OCI-LY1 (cell line): ENCODE data around the gene DOCK10.

Source experiments
- H2AFZ ChIP-seq: fragments of 200-600 bp; sonication (generic), shearing (Covaris generic); 2 replicates; pipeline ENCODE4 v1.6.0; 2014; ENCODE audit warnings: antibody characterized with exemption, mild to moderate bottlenecking, low read length
- H3F3A ChIP-seq: fragments of 200-600 bp; sonication (generic), shearing (Covaris generic); 2 replicates; pipeline ENCODE4 v1.6.0; 2014; ENCODE audit warnings: mild to moderate bottlenecking, antibody characterized with exemption, low read length, moderate library complexity; ENCODE audit not compliant: insufficient read depth
- H3K27ac ChIP-seq: fragments of 200-600 bp; sonication (generic); 2 replicates; pipeline ENCODE4 v1.5.1; 2014; ENCODE audit warnings: low read length, mixed run types, mild to moderate bottlenecking, low read depth; ENCODE audit not compliant: poor library complexity, severe bottlenecking
- H3K27me3 ChIP-seq: fragments of 200-600 bp; sonication (generic); 2 replicates; pipeline ENCODE4 v1.6.0; 2014; ENCODE audit warnings: antibody characterized with exemption, mild to moderate bottlenecking, low read length, moderate library complexity; ENCODE audit not compliant: insufficient read depth
- H3K36me3 ChIP-seq: fragments of 200-600 bp; sonication (generic); 2 replicates; pipeline ENCODE4 v1.6.1; 2014; ENCODE audit warnings: mild to moderate bottlenecking, antibody characterized with exemption, low read length, moderate library complexity, mixed read lengths; ENCODE audit not compliant: insufficient read depth
- H3K4me1 ChIP-seq: fragments of 200-600 bp; sonication (generic); 2 replicates; pipeline ENCODE4 v1.5.1; 2014; ENCODE audit warnings: mild to moderate bottlenecking, low read length, moderate library complexity; ENCODE audit not compliant: insufficient read depth, severe bottlenecking
- H3K4me2 ChIP-seq: fragments of 200-600 bp; sonication (generic), shearing (Covaris generic); 2 replicates; pipeline ENCODE4 v1.6.1; 2014; ENCODE audit warnings: low read length
- H3K4me3 ChIP-seq: fragments of 200-600 bp; sonication (generic); 2 replicates; pipeline ENCODE4 v1.5.1; 2014; ENCODE audit warnings: low read length, low read depth, mild to moderate bottlenecking, mixed read lengths; ENCODE audit not compliant: poor library complexity, severe bottlenecking
- H3K79me2 ChIP-seq: fragments of 200-600 bp; shearing (Covaris generic); 2 replicates; pipeline ENCODE4 v1.6.1; 2016; ENCODE audit warnings: mixed run types, low read length, mixed read lengths; ENCODE audit not compliant: insufficient read depth
- H3K9ac ChIP-seq: fragments of 200-600 bp; sonication (generic), shearing (Covaris generic); 2 replicates; pipeline ENCODE4 v1.6.1; 2014; ENCODE audit warnings: mild to moderate bottlenecking, low read length, mixed read lengths
- H3K9me2 ChIP-seq: fragments of 200-600 bp; sonication (generic), shearing (Covaris generic); 2 replicates; pipeline ENCODE4 v1.6.1; 2014; ENCODE audit warnings: low read depth, mild to moderate bottlenecking, low read length, mixed read lengths
- H3K9me3 ChIP-seq: fragments of 200-600 bp; shearing (Covaris generic); 2 replicates; pipeline ENCODE4 v1.6.1; 2014; ENCODE audit warnings: low read length, mixed read lengths
- H4K20me1 ChIP-seq: fragments of 200-600 bp; sonication (generic), shearing (Covaris generic); 2 replicates; pipeline ENCODE4 v1.6.0; 2016; ENCODE audit warnings: mild to moderate bottlenecking, low read length; ENCODE audit not compliant: insufficient read depth
- CTCF ChIP-seq: fragments of 200-600 bp; sonication (generic), shearing (Covaris generic); IDR thresholded peaks from 2 replicates; pipeline ENCODE4 v1.5.1; 2017; ENCODE audit warnings: mild to moderate bottlenecking, antibody characterized with exemption, low read length, moderate library complexity, mixed read lengths
- EZH2 ChIP-seq: fragments of 200-600 bp; sonication (generic), shearing (Covaris generic); IDR thresholded peaks from 2 replicates; pipeline ENCODE4 v1.8.0; 2017; ENCODE audit warnings: borderline replicate concordance, mixed run types, mild to moderate bottlenecking, antibody characterized with exemption, low read length, moderate library complexity, mixed read lengths

Gene DOCK10

GRCh38 chr2:225020168-225020849 lies 22.0 kb downstream of the DOCK10 start:
- no peak overlapping the region for H3K27ac ChIP-seq
- no peak overlapping the region for H3K4me3 ChIP-seq
- no peaks in the 10 kb centered on the region for H3K4me1 ChIP-seq
- H3K79me2 ChIP-seq, result no peaks in the 10 kb centered on the region
- H4K20me1 ChIP-seq, result no peaks in the 10 kb centered on the region
- H3K4me2 ChIP-seq, result no peak overlapping the region
- H3F3A ChIP-seq, result no peaks in the 10 kb centered on the region
- no peak overlapping the region for H2AFZ ChIP-seq
- H3K9me2 ChIP-seq, result no peaks in the 10 kb centered on the region
- TF ChIP-seq EZH2, result no peak
- TF ChIP-seq CTCF, result no peak
- H3K36me3 ChIP-seq, result no peaks in the 10 kb centered on the region
- H3K9ac ChIP-seq, result no peak overlapping the region
- H3K27me3 ChIP-seq, result no peaks in the 10 kb centered on the region; the same call in 1 of the 2 replicates
- no peaks in the 10 kb centered on the region for H3K9me3 ChIP-seq

- H3K9me2 ChIP-seq, result no peaks in the 10 kb centered on the region
- no peaks in the 10 kb centered on the region for H3F3A ChIP-seq
- H3K4me1 ChIP-seq, result no peaks in the 10 kb centered on the region
- no peak overlapping the region for H3K9ac ChIP-seq
- no peaks in the 10 kb centered on the region for H3K9me3 ChIP-seq
- TF ChIP-seq CTCF (no peak), EZH2 (no peak)
- no peak overlapping the region for H2AFZ ChIP-seq
- H3K27ac ChIP-seq, result no peak overlapping the region
- no peak overlapping the region for H3K4me2 ChIP-seq
- H3K36me3 ChIP-seq, result no peaks in the 10 kb centered on the region
- no peak overlapping the region for H3K4me3 ChIP-seq
- H3K79me2 ChIP-seq, result no peaks in the 10 kb centered on the region
- H4K20me1 ChIP-seq, result no peaks in the 10 kb centered on the region
- H3K27me3 ChIP-seq, result no peaks in the 10 kb centered on the region; the same call in 1 of the 2 replicates
These were observed 23.2 kb downstream of the DOCK10 start for GRCh38 chr2:225019105-225019504.

- Histone ChIP-seq H2AFZ (no peak overlapping the region), H3K9ac (no peak overlapping the region), H3K27ac (no peak overlapping the region), H3K4me2 (no peak overlapping the region), H3K27me3 (no peaks in the 10 kb centered on the region; the same call in 1 of the 2 replicates), H3K36me3 (no peaks in the 10 kb centered on the region), H3K9me3 (no peaks in the 10 kb centered on the region), H3K79me2 (no peaks in the 10 kb centered on the region), H3K9me2 (no peaks in the 10 kb centered on the region), H3K4me1 (no peaks in the 10 kb centered on the region), H3F3A (no peaks in the 10 kb centered on the region), H4K20me1 (no peaks in the 10 kb centered on the region), H3K4me3 (no peak overlapping the region)
- TF ChIP-seq CTCF (no peak), EZH2 (no peak)
These were observed 24.6 kb downstream of the DOCK10 start for GRCh38 chr2:225017713-225018112.
